Measurements from ENCODE around the gene LEMD1. TPM values are rescaled to one million over a fixed set of nuclear protein-coding genes. Genes with fewer than 3 reads are reported as not detected.
"Not testable (repeated sequence)": the region's sequence is repeated elsewhere in the genome, so short reads cannot be mapped to it uniquely, and the experiment has no call there.

The LEMD1 gene
- total RNA-seq, 1 donor from 2014 or later, result not detected

DNA sequence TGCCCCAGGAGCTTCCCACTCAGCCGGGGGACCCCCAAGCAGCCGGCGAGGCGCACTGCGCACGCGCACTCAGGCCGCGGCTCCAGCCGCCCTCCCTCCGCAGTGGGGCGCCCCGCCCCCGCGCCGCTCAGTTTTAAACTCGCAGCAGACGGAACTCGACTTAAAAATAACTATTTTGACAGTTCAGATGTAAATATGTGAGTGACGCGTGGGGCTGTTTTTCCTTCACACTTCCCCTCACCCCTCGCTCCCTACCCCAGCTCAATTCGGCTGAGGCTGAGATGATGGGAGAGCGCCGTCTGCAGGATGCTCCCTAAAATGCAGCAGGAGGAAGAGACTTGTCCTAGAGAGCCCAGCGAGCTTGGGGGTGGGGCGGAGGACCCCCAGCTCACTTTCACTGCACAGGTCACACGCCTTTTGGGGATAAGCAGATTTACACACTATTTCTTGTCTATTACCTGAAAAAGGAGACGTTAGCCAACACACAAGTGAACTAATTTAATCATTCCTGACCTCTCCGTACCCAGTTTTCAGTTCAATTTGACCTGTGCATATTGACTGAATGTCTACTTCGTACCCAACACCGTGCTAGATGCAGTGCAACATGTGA is 8.9 kb upstream of the LEMD1 start:
- DNase-seq (ENCODE audit: low spot score), result peak; percentile 77

DNA sequence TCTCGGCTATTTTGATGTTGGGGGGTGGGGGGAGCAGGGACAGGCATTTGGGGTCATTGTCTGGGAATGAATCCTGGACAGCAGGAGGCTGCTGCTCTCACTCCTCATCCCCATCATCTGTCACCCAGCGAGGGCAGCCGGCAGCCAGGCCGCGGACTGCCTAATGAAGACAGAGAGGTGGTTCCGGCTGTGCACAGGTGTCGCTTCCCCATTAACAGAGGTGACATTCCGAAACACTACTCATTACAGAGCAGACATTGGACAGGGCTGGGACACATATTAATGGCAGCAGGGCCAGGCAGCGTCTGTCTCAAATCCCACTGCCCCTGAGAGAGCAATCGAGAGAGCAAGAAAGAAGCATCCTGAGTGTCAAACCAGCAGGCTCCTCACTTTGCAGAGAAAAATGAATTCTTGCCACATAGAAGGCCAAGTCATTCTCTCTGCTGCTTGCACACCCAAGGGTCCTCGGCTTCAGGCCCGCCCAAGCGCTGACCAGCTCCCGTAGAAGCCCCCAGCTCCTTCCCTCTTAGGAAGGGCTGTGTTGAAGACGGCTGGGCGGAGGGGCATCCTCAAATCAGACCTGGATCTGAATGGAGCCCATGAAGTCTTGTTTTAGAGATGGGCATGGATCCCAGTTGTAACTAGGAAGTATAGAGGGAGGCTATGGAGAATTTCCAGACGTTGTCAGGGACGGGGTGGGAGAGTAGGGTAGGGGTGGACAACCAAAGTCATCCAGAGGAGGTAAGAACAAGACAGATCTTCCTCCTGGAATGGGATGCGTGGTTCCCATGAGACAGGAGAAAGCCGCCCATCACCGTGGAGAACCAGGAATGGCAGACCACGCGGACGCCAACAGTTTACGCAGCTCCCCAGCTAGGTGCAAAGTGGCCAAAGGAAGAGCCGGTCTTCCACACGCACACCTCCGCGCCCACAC is 8.2 kb upstream of the LEMD1 start:
- peak; percentile 85 for DNase-seq (ENCODE audit: low spot score)

DNA sequence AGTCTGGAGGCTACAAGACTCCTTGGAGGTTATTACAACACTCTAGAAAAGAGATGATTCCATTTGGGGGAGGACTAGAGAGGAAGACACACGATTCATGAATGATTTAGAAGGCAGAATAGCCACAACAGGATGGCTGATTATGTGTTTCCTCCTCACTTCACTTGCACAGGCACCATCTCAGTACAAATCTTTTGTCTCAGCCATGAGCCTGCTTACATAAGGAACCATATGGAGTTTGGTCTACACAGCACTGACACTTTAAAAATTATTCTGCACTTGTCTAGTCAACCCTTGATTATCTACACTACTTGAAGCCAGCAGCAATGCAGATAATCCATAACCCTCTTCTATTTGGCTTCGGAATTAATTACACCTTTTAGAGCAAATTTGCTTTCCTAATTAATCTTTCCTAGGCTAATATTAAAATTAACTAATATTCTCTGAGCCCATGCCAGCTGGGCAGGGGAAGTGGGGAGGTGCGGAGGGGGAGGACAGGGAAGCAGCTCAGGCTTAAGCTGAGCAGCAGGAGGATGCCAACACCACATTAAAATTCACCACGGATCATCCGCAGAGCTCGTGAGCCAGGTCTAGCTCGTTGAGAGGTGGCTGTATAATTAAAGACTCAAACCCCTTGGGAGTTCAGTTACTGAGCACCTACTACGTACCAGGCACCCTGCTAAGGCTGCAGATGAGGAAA is 3.2 kb upstream of the LEMD1 start:
- no peak for DNase-seq (ENCODE audit: low spot score)

DNA sequence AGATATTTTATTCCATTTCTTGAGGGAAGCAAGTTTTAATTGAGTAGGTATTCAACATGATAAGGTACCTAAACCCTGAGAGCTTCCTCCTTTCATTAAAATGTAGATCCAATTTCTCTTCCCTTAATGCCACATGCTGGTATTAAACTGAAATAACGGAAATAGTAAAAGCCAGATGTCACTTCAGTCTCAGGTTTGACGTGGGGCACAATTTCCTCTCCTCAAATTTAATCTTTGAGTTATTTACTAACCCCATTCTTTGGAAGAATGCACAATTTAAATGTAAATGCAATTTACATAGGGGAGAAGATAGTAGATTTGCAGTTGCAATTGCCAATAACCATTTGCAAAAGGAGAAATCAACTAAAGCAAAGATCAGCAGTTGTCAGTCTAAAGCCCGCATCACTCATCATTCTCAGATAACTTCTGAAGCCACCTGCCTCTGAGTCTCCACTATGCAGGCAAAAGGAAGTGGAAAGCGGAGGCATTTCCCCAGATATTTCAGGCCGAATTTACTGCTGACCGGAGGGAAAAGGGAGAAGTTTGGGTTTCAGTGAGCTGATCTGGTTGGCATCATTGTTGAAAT is 2.1 kb upstream of the LEMD1 start:
- DNase-seq (ENCODE audit: low spot score), result no peak

DNA sequence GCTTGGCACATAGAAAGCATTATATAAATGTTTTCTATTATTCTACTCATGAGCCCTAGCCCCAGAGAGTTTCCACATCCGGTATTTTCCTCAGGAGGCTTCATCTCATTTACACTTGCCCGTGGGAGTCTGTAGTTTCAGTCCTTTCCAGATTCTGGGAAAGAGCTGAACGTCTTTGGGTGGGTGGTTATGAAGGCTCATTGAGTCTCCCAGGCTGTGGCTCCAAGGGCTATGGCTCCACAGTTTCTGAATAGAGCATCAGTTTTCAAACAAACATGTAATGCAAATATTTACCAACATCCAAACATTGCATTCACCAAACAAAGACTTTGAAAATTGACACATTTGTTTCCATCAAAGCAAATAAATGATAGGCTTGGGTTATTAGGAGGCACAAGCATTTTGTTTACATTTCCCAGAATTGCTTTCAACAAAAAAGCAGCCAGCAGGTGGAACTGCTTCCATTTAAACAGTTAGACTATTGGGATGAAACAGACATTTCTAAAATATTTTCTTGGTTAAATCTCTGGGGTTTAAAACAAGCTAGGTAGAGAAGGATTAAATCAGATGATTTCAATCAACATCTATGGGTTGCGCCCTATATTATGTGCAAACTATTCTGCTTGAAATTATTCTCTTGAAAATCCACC is 1.3 kb upstream of the LEMD1 start:
- DNase-seq (ENCODE audit: low spot score), result no peak

DNA sequence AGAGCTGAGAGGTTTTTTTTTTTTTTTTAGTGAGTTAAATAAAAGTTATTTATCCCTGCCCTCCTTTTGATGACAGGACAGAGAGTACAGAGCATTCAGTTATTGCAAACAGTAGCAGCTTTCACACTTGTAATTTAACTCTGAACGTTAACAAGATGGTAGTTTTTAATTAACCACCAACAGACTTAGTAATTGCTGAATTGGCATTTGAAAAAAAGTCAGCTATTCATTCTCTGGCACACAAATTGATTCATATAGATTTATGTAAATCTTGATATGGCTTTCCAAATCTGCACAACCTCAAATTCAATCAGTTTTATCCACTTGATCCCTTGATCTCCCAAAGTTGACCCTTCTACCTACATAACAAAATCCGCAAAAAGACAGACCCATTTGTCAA is 918 bp downstream of the LEMD1 start:
- no peak for DNase-seq (ENCODE audit: low spot score)

DNA sequence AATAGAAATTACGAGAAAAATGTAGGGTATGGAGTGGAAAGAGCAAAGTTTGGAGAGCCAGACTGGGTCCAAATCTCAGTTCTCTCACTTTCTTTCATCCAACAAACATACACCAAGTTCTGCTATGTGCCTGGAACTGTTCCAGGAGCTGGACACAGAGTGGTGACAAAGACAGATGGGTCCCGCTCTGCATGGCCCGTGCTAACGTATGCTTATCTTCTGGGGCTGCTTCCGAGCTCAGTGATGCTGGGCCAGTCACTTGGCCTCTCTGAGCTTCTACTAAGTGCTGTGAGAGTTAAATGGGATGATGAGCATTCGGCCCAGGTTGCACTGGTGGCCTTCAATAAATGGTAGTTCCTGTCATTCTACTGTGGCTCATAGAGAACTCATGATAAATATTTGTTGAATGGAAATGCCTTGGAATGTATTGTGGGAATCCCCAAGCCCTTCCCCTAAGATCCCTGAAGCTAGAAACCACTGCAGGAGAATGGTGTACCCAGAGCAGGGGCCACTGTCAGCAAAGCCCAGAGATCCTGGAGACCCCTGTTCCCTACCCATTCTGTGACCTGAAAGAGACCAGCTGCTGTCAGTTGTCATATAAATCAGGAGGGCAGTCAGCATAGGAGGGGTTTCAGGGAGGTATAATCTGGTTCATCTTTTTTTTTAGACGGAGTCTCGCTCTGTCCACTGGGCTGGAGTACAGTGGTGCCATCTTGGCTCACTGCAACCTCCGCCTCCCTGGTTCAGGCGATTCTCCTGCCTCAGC is 3.8 kb downstream of the LEMD1 start:
- DNase-seq (ENCODE audit: low spot score), result no peak

DNA sequence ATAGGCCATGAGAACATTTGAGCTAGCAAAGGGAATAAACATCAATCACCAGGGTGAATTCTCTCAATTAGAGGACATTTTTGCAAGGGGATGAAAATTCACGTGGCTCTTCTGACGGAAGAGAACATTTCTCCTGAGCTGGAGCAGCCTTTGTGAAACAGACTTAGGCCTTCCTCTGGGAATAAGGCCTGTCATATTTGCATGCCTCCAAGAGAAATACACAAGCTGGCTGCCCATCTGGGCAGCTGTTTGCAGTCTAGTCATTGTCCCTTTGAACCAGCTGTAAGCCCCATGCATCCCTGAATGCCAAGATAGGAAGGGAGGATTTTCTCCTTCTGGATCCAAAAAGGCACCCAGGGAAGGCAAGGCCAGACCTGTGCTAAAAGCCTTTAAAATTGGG is 5.5 kb downstream of the LEMD1 start:
- no peak for DNase-seq (ENCODE audit: low spot score)

DNA sequence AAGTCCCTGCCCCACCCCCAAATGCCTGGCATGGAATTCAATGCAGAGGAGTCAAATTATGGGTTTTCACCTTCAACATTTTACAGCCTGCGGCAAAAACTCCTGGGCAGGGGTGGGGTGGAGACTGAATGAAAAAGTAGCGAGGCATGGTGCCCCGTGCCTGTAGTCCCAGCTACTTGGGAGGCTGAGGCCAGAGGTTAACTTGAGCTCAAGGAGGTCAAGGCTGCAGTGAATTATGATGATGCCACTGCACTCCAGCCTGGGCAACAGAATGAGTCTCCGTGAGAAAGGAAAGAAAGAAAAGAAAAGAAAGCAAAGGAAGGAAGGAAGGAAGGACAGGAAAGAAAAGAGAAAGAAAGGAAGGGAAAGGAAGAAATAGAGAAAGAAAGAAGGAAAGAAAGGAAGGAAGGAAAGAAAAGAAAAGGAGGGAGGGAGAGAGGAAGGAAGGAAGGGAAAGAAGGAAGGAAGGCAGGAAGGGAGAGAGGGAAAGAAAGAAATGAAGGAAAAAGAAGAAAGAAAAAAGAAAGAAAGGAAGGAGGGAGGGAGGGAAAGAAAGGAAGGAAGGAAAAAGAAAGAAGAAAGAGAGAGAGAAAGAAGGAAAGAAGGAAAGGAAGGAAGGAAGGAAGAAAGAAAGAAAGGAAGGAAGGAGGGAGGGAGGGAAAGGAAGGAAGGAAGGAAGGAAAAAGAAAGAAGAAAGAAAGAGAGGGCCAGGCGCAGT is 11.1 kb downstream of the LEMD1 start:
- no peak for DNase-seq (ENCODE audit: low spot score)

DNA sequence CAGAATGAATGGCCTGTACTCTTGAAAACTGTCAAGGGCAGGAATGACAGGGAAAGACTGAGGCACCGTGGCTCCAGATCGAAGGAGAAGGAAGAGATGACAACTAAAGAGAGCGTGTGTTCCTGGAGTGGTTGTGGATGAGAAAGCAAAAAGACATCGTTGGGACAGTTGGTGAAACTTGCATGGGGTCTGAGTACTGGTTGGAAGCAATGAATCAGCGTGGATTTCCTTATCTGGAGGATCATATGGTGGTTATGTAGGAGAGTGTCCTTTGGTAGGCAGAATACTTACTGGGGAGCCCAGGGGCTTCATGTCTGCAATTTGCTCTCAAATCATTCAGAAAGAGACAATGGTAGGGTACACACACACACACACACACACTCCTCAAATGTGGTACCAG is 13.9 kb downstream of the LEMD1 start:
- no peak for DNase-seq (ENCODE audit: low spot score)

DNA sequence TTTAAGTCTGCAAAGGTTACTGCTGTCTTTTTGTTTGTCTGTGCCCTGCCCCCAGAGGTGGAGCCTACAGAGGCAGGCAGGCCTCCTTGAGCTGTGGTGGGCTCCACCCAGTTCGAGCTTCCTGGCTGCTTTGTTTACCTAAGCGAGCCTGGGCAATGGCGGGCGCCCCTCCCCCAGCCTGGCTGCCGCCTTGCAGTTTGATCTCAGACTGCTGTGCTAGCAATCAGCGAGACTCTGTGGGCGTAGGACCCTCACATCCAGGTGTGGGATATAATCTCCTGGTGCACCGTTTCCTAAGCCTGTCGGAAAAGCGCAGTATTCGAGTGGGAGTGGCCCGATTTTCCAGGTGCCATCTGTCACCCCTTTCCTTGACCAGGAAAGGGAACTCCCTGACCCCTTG is 15.6 kb downstream of the LEMD1 start:
- not testable (repeated sequence) for DNase-seq (ENCODE audit: low spot score)

DNA sequence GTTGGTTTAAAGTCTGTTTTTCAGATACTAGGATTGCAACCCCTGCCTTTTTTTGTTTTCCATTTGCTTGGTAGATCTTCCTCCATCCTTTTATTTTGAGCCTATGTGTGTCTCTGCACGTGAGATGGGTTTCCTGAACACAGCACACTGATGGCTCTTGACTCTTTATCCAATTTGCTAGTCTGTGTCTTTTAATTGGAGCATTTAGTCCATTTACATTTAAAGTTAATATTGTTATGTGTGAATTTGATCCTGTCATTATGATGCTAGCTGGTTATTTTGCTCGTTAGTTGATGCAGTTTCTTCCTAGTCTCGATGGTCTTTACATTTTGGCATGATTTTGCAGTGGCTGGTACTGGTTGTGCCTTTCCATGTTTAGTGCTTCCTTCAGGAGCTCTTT is 17.4 kb downstream of the LEMD1 start:
- DNase-seq (ENCODE audit: low spot score), result not testable (repeated sequence)

DNA sequence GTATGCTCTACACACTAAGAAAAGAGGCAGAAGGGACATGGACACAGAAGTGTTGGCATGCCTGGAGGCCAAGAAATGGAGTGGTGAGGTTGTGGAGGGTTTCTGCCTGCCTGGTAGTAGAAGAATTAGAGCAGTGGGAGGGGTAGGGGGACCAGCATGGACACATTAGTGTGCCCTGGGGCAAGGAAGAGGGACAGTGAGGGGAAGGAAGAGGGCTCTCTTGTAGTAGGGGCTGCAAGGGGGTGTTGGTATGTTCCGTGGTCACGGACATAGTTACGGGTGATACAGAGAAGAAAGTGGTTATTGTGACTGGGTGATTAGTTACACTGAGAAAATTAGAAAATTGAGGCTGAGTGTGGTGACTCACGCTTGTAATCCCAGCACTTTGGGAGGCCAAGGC is 23.3 kb downstream of the LEMD1 start:
- DNase-seq (ENCODE audit: low spot score), result no peak

DNA sequence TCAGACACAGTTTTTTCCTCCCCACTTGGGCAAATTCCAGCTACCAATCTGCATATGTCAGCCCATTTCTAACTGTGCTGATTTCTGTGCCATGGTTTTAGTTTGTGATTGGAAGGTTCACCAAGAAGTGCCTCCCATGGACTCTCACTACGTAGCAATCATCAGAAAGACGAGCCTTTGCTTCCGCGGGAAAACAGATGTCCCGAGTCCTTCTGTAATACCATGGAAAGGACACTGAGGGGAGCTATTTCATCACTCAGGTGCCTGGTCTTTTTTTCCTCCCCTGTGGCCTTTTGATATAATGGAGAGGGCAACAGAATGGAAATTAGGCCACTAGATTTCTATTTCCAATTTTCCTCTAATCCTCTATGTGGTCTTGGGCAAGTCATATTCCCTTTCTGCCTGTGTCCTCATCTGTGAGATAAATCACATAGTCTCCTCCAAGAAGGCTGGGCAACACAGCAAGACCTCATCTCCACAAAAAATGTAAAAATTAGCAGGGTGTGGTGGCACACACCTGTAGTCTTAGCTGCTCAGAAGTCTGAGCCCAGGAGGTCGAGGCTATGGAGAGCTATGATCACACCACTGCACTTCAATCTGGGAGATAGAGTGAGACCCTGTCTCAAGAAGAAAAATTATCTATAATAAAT is 24.8 kb downstream of the LEMD1 start:
- DNase-seq (ENCODE audit: low spot score), result no peak

DNA sequence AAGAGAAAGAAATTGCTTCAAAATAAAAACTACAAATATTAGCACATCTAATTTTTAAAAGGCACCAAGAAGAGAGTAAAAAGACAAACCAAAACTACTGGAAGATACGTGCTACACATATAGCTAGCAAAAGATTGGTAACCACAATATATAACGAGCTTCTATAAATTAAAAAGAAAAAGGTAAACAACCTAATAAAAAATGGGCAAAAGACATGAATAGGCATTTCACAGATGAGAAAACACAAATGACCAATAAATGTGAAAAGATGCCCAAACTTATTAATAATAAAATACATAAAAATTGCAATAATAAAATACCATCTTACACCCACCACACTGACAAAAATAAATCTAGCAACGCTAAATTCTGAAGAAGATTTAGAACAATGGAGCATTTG is 26.2 kb downstream of the LEMD1 start:
- DNase-seq (ENCODE audit: low spot score), result no peak

DNA sequence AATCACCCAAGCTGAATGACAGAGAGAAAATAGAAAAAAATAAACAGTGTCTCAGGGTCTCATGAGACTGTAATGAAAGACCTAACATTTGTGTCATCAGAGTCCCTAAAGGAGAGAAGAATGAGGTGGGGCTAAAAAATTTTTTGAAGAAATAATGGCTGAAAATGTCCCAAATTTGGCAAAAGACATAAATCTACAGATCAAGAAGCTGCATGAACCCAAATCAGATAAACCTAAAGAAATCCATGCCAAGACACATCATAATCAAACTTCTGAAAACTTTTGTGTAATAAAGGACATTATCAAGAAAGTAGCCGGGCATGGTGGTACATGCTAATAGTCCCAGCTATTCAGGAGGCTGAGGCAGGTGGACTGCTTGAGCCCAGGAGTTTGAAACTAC is 29.2 kb downstream of the LEMD1 start:
- no peak for DNase-seq (ENCODE audit: low spot score)

DNA sequence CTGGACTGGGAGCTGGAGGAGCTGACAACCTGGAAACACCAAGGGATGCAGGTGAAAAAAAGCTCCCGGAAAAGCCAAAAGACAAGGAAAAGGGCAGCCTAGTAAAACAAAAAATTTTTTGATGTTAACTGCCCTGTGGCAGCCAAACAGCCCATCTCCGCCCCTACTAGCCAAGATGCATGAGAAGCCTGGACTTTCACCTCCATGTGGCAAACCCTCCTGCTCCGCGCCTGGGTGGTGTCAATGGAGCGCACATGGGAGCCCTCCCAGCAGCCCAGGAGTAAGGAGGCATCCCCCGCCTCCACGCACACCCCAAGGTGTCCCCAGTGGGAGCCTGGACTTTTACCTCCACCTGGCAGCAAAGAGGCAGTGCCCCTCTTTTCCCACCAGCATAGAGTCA is 30.5 kb downstream of the LEMD1 start:
- no peak for DNase-seq (ENCODE audit: low spot score)

DNA sequence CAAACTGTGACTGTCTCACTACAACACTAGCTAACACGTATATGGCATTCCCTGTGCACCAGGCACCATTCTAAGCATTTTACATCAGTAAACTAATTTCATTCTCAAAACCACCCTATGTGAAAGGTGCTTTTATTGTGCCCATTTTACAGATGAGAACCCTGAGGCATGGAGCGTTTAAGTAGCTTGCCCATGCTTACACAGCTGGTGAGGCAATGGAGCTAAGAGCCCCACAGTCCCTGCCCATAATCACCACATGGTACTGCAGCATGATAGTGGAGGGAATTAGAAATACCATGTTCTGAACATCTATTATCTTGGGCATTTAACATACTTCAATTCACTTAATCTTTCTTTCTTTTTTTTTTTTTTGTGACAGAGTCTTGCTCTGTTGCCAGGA is 34.0 kb downstream of the LEMD1 start:
- DNase-seq (ENCODE audit: low spot score), result no peak

DNA sequence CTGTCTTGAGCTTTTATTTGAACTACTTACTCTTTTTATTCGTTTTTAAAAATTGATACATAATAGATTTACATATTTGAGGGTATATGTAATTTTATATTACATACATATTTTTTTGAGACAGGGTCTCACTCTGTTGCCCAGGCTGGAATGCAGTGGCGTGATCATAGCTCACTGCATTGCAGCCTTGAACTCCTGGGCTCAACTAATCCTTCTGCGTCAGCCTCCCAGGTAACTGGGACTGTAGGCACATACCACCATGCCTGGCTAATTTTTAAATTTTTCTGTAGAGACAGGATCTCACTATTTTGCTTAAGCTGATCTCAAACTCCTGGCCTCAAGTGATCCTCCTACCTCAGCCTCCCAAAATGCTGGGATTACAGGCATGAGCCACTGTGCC is 38.9 kb downstream of the LEMD1 start:
- DNase-seq (ENCODE audit: low spot score), result not testable (repeated sequence)

Measured in mesenteric fat pad (tissue), 1 donor.